Measurements from ENCODE around the gene MYH11. TPM values are rescaled to one million over a fixed set of nuclear protein-coding genes. Genes with fewer than 3 reads are reported as not detected.
"Not testable (repeated sequence)": the region's sequence is repeated elsewhere in the genome, so short reads cannot be mapped to it uniquely, and the experiment has no call there.

The MYH11 gene
- total RNA-seq, 1 experiment from 2014 or later: not detected

DNA sequence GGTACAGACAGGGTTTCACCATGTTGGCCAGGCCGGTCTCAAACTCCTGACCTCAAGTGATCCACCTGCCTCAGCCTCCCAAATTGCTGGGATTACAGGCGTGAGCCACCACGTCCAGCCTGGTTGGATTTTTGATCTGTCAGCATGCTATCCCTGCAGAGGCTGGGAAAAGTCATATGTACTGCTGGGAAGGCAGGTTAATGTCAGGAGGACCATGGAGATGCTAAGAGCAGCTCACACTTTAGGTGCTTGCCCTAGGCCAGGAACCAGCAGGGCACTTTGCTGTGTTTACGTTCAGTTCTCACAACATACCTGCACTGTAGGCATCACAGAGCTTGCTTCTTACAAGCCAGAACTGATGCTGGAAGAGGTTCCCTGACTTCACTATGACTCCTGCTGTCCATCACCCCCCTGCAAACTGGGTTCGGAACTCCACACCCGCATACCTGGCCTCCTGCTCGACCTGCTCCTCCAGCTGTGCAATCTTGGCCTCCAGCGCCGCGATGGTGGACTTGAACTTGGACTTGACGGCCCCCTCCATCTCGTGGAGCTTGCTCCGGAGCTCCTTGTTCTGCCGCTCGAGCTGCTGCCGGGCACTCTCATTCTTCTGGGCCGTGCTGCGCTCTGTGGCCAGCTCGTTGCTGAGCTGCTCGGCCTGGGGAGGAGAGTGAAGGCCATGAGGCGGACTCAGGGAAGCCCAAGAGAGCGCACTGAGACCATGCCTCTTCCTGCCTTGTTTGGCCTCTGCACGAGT, 140.0 kb downstream of the MYH11 start:
- DNase-seq (ENCODE audit: low spot score): no peak

DNA sequence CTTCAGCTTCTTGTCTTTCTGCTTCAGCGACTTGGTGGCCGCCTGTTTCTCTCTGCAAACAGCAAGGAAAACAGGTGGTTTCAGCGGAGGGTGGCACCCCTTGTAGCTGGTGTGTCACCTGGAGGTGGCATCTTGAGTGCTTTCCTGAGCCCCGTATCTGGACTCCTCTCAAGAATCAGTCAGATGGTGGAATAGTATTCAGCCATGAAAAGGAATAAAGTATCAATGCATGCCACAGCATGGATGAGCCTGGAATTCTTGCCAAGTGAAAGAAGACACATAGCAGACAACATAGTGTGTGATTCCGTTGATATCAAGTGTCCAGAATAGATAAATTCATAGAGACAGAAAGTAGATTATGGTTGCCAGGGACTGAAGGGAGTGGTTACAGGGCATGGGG, 141.6 kb downstream of the MYH11 start:
- no peak for DNase-seq (ENCODE audit: low spot score)

DNA sequence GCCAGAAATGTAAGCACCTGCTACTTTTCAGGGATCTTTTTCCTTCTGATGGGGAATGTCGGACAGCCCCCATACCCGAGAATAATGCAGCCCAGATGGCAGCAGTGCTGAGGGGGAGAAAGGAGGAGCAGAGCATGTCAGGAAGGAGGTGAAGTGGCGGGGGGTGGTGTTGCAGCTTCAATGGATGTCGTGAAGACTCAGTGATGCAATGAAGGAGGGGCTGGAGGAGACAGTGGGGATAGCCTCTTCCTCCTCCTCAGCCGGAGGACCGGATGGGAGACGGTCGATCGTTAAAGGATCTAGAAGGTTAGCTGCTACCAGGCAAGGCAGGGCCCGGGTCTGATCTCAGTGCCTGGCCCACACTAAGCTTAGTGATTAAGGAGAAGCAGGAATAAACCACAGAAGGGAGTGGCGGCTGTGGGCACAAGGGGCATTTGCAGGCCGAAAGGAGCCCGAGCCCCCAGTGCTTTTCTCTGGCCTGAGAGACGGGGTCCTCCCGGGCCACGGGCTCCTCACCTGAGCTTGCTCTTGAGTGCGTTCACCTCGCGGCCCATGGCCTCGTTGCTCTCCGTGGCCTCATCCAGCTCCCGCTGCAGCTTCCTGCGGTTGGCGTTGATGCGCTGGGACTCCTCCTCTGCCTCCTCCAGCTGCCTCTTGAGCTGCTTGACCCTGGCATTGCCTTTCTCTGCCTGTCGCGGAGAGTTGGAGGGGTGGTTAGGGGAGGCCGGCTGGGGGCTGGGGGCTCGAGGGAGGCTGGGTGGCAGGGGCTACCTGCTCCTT, 142.2 kb downstream of the MYH11 start:
- no peak for DNase-seq (ENCODE audit: low spot score)

DNA sequence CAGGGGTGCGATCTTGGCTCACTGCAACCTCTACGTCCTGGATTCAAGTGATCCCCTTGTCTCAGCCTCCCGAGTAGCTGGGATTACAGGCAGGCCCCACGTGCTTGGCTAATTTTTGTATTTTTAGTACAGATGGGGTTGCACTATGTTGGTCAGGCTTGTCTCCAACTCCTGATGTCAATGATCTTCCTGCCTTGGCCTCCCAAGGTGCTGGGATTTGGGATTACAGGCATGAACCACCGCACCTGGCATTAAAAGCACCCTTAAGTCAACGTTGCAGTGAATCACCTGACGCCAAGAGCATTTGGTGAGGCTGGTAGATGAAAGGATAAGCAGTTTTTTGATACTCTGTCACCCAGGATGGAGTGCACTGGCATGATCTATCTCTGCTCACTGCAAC, 147.8 kb downstream of the MYH11 start:
- DNase-seq (ENCODE audit: low spot score): no peak

DNA sequence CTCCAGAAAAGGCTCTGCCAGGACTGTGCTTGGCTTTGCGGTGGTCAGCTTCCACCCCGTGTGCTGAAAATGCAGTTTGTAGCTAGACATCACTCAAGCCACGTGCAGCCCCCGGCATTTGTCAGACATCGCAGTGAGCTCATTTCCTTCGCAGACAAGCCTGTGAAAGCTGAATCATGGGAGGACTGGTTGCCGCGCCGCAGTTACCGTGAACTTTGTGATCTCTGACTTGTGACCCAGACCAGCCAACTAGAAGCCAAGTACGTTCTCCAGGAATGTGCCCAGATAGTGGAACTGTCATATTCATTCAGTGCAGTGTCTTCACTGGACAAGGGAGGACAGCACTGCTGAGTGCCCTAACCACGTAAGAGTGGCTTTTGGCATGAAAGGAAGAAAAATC, 148.7 kb downstream of the MYH11 start:
- no peak for DNase-seq (ENCODE audit: low spot score)

DNA sequence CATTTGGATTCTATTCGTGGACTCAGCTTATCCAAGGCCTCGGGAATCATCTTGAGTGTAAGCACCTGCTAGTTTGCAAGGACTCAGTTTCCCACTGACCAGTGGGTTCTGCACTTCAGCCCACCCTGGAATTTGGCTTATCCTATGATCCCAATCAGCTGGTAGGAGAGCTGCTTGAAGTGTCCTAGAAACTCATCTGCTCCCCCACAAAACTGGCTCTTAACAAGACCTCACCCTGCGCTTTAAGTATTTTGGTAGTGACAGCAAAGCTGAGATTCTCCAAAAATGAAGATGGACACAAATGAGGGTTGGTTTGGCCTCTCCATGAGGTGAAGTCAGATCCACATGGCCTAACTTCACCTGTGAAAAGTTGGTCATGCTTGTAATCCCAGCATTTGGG, 149.5 kb downstream of the MYH11 start:
- DNase-seq (ENCODE audit: low spot score): no peak

DNA sequence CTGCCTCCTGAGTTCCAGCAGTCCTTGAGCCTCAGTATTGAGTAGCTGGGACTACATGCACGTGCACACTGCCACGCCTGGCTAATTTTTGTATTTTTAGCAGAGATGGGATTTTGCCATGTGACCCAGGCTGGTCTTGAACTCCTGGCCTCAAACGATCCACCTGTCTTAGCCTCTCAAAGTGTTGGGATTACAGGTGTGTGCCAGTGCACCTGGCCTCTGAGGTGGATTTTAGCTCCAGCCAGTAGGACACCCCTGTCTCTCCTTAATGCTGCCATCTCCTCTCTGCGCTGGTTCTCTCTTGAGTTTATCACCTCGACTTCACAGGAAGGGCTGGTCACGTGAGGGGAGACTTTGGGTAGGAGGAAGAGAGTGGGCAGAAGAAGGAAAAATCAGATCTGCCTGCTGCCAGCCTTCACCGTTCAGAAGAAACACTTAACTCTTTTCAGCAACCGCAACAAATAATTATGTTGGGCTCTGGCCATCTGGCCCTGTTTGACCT, 151.7 kb downstream of the MYH11 start:
- no peak for DNase-seq (ENCODE audit: low spot score)

DNA sequence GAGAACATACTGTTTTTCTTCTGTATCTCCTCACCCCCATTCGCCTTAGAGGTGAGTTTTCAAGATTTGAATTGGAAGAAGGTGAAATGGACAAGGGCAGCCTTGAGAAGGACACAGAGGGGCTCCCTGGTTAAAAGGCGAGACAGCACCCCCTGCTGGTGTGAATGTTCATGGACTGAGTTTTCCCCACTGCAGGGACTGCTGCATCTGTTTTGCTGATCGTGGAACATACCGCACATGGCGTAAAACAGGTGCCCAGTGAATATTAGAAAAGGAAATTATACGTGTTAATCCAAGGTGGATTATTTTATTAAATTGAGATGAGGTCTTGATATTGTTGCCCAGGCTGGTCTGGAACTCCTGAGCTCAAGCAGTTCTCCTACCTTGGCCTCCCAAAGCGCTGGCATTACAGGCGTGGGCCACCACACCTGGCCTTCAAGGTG, 152.3 kb downstream of the MYH11 start:
- DNase-seq (ENCODE audit: low spot score): peak; percentile 76

DNA sequence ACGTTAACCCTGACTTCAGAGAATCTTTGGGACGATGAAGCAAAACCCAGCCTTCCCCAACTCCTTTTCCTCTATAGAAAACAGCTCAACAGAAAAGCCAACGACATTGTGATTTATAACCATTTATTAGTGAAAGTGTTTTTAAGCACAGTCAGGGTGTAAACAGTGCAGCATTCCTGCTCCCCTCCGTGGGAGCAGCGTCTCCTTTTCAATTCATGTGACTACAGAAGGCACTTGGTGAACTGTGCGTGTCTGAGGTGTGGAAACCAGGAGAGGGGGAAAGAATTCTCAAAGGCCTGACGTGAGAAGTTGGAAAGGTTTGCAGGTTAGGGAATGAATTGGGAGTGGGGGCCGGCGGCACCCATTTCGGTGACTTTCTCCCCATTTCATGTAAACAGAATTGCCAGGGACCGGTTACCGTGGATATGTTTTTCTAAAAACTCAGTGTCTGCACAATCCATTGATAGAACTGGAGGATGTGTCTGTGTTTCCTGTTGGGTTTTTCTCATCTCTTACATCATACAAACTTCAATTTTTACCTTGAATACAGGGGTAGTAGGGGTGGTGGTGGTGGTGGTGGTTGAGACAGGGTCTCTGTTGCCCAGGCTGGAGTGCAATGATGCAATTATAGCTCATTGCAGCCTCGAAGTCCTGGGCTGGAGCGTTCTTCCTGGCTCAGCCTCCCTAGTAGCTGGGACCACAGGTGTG, 153.6 kb downstream of the MYH11 start:
- no peak for DNase-seq (ENCODE audit: low spot score)

DNA sequence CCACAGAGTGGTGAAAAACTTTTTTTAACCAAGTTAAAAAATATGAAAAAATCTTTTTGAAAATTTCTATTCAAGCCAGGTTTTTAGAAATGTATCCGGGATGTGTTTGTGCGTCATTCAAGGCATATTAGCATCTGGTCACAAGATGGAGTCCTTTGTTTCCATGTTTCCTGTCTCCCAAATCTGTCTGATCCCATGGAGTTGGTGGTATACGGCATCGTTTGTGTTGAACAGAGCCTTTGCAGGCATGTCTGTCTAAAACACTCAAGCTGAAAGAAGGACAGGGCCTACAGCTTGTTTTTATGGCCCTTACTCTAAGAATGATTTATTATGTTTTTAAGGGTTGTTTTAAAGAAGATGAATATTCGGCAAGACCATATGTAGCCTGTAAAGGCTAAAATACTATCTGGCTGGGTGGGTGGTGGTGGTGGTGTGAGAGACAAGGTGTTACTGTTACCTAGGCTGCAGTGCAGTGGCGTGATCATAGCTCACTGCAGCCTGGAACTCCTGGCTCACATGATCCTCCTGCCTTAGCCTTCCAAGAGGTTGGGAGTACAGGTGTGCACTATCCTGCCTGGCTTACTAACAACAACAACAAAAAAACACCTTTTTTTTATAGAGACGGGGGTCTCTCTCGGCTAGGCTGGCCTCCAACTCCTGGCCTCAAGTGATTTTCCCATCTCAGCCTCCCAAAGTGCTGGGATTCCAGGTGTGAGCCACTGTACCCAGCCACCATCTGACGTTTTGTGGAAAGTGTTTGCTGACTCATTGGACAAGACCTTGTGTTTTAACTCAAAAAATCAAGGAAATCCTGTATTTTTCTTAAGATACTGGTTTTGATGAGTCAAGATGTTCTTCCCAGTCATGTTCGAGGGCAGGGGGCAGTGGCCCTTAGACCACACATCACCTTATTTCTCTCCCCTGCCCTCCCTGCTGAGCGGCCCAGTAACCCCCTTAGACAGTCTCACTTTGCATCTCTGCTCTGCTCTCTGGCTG, 154.6 kb downstream of the MYH11 start:
- no peak for DNase-seq (ENCODE audit: low spot score)

DNA sequence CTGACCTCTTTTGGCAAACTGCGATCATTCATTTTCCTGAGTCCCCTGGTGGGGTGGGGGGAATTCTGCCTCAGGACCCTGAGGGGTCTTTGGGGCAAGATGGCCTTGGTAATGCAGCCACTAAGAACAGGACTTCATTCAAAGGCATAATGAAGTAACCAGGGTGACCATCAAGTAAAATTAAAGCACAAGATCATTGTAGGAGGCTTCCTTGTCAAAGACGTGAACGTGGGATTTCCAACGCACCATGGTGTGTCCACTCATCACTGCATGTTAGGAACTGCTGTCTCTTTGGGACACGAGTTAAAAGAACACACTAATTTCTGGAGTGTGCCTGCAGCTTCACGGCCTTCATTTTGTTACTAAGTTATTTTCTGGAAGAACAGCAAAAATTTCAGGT, 155.5 kb downstream of the MYH11 start:
- no peak for DNase-seq (ENCODE audit: low spot score)

DNA sequence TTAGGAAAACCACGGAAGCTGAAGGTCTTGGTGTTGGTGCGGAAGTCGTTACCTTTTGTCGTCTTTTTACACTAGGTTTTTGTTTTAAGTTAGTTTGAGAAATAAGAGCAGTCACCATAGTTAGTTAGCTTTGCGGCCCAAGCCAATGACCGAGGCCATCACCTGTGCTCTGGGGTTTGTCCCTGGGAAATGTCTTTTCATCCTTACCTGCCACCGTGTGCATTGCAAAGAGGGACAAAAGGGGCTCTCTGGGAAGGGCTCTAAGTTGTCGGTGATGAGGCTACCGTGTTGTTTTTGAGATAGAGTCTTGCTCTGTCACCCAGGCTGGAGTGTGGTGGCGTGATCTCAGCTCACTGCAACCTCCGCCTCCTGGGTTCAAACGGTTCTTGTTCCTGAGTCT, 157.0 kb downstream of the MYH11 start:
- DNase-seq (ENCODE audit: low spot score): no peak

DNA sequence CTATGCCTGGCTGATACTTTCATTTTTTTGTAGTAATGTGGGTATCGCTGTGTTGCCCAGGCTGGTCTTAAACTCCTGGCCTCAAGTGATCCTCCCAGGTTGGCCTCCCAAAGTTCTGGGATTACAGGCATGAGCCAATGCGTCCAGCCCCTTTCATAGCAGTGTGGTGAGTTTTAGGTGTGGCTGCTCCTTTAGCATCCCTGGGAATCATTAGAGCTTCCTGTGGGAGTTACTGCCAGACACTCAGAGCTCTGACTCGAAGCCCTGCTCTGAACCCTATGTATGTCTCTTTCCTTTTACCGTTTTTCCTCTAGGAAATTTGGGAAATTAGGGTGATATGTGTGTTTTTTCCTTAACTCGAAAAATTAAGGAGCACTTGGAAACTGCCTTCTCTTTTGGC, 162.3 kb downstream of the MYH11 start:
- DNase-seq (ENCODE audit: low spot score): no peak

DNA sequence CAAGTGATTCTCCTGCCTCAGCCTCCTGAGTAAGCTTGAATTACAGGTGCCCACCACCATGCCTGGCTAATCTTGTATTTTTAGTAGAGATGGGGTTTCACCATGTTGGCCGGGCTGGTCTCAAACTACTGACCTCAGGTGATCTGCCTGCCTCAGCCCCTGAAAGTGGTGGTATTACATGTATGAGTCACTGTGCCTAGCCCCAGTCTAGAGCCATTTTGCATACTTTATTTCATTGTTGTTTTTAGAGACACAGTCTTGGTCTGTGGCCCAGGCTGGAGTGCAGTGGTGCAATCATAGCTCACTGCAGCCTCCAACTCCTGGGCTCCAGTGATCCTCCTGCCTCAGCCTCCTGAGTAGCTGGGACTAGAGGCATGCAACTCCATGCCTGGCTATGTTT, 164.3 kb downstream of the MYH11 start:
- DNase-seq (ENCODE audit: low spot score): not testable (repeated sequence)

DNA sequence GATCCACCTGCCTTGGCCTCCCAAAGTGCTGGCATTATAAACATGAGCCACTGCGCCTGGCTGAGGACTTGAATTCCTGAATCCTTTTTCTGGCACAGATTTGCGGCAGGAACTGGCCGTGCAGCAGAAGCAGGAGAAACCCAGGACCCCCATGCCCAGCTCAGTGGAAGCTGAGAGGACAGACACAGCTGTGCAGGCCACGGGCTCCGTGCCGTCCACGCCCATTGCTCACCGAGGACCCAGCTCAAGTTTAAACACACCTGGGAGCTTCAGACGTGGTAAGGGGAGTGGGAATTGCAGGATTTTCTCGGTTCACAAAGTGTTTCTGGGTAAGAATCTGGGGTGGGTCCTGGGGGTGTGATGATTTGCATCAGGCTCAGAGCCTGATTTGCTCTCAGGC, 165.8 kb downstream of the MYH11 start:
- no peak for DNase-seq (ENCODE audit: low spot score)

DNA sequence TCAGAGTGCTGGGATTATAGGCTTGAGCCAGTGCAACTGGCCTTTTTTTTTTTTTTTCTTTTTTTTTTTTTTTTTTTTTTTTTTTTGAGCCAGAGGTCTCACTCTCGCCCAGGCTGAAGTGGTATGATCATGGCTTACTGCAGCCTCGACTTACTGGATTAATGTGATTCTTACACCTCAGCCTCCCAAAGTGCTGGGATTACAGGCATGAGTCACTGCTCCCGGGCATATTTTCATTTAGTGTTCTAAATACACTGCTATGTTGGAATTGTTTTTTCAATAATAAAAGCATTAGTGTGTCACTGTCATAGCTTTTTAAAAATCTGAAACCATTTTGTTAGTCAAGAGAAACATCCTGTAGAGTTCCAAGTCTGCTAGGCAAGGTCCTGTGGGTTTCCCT, 166.5 kb downstream of the MYH11 start:
- no peak for DNase-seq (ENCODE audit: low spot score)

DNA sequence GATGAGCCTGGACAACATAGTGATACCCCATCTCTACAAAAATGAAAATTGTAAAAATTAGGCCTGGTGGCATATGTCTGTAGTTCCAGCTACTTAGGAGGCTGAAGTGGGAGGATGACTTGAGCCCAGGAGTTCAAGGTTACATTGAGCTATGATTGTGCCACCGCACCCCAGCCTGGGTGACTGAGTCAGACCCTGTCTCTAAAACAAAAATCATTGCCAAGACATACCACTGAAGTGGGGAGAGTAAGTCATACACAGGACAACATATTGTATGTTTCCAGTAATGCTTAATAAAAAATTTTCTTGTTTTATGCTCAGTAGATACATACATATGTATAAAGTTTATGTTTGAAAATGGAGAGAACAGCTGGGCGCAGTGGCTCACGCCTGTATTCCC, 167.5 kb downstream of the MYH11 start:
- no peak for DNase-seq (ENCODE audit: low spot score)

DNA sequence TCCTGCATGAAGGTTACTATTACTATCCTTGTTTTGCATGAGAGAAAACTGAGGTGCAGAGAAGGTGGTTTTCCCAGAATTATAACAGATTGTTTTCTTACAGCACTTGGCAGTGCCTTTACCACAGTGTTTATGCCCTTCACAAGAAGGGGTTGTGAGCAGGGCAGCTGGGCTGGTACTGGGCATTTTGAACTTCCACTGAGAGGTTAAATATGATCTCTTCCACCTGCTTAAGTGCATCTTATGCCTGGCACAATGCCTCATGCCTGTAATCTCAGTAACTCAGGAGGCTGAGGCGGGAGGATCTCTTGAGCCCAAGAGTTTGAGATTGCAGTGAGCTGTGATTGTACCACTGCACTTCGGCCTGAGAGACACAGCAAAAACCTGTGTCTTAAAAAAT, 170.5 kb downstream of the MYH11 start:
- DNase-seq (ENCODE audit: low spot score): no peak

DNA sequence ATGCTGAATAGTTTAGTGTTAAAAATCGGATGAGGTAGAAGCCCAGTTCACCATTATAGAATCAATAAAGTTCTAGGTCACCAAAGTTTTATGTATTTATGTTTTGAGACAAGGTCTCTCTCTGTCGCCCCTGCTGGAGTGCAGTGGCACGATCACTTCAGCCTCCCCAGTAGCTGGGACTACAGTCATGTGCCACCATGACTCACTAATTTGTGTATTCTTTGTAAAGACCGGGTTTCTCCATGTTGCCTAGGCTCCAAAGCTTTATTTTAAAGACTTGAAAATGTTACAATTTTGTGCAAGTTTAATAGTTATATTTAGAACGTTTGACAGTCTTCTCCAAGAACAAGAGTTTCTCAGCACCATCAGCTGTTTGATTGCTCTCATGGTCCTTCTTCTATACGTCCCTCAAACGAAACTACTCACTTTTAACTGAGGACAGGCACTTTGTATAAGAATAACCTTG, 174.7 kb downstream of the MYH11 start:
- DNase-seq (ENCODE audit: low spot score): peak; percentile 73

DNA sequence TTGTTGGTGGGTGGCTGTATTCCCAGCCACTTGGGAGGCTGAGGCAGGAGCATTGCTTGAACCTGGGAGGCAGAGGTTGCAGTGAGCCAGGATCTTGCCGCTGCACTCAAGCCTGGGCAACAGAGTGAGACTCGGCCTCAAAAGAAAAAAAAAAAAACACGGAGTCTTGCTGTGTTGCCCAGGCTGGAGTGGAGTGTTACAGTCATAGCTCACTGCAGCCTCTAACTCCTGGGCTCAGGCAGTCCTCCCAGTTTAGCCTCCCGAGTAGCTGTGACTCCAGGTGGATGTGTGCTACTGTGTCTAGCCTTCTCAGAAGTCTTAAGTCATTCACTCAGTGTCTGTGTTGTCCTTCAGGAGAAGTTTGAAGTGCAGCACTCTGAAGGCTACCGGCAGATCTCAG, 179.4 kb downstream of the MYH11 start:
- DNase-seq (ENCODE audit: low spot score): no peak

DNA sequence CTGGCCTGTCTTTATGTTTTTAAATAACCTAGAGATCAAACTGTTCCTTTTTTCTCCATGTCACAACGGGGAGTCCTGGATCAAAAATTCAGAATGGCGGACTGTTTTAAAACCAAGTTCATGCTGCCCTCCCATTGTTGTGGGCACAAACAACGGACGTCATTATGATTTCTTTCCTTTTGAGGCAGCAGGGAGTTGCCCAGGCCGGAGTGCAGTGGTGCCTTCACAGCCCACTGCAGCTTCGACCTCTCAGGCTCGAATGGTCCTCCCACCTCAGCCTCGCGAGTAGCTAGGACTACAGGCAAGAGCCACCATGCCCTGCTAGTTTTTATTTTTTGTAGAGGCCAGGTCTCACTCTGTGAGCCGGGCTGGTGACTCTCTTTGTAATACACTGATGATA, 180.3 kb downstream of the MYH11 start:
- no peak for DNase-seq (ENCODE audit: low spot score)

Data from HT-29 (cell line).